AG04449 (cell line): Measurements from ENCODE around the gene GPR107.

ENCODE experiments used
- CTCF ChIA-PET: fragments of 350-600 bp; formaldehyde crosslinking; extraction: SDS; loops from one replicate; lab custom pipeline; 2021; ENCODE audit warnings: antibody characterized with exemption; lab: Yijun Ruan, JAX
- POLR2A ChIA-PET: fragments of 400-600, 350-600 bp; formaldehyde crosslinking; extraction: SDS; loops from one replicate; lab custom pipeline; 2020; ENCODE audit warnings: antibody characterized with exemption, inconsistent platforms; lab: Yijun Ruan, JAX
- DNase-seq: peaks from one replicate; pipeline ENCODE4 v3.0.0-alpha.2; 2010; ENCODE audit warnings: low read depth, low spot score
- H3K4me3 ChIP-seq: 2 replicates; pipeline ENCODE4 v1.5.1; 2011; ENCODE audit warnings: low read depth, mild to moderate bottlenecking, control low read depth, low read length
- TF ChIP-seq, protein P1 (sequence below): IDR thresholded peaks from one replicate; pipeline ENCODE4 v1.5.1; 2011; ENCODE audit warnings: mild to moderate bottlenecking, moderate library complexity, low read length, control low read depth, inconsistent platforms; ENCODE audit not compliant: insufficient read depth; ENCODE audit errors: missing control alignments

The GPR107 gene

DNA sequence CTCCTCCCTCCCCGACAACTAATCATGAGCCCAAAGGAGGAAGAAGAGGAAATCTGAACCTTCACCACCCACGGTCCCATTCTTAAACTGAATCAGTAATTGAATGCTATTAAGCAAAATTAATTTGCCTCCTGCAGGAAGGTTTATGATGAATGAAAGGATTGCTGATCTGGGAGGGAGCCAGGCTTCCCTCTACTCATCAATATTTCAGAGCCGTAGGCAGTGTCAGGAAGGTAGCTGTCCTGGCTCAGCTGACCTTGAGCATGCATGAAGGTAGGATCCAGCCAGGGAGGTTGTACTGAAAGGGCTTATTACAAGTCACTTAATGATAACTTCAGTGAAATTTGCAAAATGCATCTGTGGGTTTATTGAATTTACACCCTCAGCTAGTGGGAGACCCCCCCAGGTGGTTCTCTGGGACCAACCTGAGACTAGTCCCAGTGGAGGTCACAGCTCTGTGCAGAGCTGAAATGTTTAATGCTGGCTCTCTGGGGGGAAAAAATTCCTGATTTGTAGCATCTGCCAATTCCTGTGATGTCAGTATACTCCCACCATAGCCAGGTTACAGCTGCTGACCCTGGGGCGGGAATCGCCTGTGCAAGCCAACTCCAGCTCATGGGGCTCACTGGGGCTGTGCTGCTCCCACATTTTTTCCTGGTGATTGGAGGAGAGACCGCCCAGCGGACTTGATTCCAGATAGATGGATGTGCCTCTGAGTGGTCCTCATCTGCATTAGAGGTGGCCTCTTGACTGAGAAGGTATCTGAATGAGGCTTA lies 70.6 kb downstream of the GPR107 start:
- H3K4me3 ChIP-seq = no peak overlapping the region
- TF ChIP-seq, protein P1, sequence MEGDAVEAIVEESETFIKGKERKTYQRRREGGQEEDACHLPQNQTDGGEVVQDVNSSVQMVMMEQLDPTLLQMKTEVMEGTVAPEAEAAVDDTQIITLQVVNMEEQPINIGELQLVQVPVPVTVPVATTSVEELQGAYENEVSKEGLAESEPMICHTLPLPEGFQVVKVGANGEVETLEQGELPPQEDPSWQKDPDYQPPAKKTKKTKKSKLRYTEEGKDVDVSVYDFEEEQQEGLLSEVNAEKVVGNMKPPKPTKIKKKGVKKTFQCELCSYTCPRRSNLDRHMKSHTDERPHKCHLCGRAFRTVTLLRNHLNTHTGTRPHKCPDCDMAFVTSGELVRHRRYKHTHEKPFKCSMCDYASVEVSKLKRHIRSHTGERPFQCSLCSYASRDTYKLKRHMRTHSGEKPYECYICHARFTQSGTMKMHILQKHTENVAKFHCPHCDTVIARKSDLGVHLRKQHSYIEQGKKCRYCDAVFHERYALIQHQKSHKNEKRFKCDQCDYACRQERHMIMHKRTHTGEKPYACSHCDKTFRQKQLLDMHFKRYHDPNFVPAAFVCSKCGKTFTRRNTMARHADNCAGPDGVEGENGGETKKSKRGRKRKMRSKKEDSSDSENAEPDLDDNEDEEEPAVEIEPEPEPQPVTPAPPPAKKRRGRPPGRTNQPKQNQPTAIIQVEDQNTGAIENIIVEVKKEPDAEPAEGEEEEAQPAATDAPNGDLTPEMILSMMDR = no peak
- ChIA-PET CTCF (interaction anchor here (0.6 to 2.4 kb wide), 5 partner anchors 17 to 558 kb away, joined by 3 to 11 read pairs (median 3); no protein-coding TSS in a partner anchor), POLR2A (no interaction called here)
- no peak for DNase-seq

DNA sequence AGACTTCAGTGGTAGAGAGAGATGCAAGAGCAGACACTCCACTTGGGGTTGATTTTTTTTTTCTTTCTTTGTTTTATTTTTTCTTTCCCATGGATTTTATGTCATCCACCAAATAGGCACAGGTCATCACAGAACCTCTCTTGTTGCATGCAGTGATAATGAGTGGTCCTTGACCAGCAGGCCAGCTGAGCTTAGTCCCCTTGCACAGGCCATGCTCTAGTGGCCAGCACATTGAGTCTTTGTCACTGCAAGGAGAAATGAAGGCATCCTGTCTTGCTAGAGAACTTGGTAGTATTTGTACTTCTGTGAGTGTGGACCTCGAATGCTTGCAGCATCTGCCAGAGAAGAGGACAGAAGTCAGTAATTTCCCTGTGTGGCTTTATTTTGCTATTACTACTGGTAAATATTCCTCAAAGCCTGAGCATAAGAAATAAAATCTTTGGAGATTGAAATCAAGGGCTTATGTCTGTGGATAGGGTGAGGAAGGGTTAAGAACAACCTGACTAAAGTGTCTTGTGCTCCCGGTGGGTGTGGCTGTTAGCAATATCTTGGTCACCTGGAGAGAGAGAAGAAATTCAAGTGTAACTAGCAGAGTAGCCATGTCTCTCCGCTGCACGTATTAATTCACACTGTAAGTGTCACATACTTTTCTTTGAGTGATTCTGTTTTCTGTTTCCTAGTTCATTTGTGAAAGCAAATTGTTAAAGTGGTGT lies 73.2 kb downstream of the GPR107 start:
- TF ChIP-seq, protein P1 = no peak
- ChIA-PET POLR2A (no interaction called here), CTCF (interaction anchor here (0.6 to 2.4 kb wide), 2 partner anchors 24 to 110 kb away, joined by 3 to 9 read pairs; no protein-coding TSS in a partner anchor)
- no peak overlapping the region for H3K4me3 ChIP-seq
- no peak for DNase-seq

- POLR2A ChIA-PET = interaction anchor here (1.0 kb wide), 1 partner anchor 57 kb away, joined by 3 read pairs; no protein-coding TSS in a partner anchor
These were observed 74.5 kb downstream of the GPR107 start for GRCh38 chr9:130128251-130128650.

GRCh38 chr9:130128733-130129431 lies 75.2 kb downstream of the GPR107 start:
- ChIA-PET POLR2A (interaction anchor here (1.0 kb wide), 1 partner anchor 56 kb away, joined by 3 read pairs; no protein-coding TSS in a partner anchor), CTCF (interaction anchor here (1.2 to 3.0 kb wide), 4 partner anchors 10 to 115 kb away, joined by 3 to 13 read pairs (median 5); no protein-coding TSS in a partner anchor)
- TF ChIP-seq, protein P1 = no peak
- H3K4me3 ChIP-seq = no peak overlapping the region
- DNase-seq = peak; percentile 85

More at GRCh38 chr9:130128251-130128650, 74.5 kb downstream of the GPR107 start:
- CTCF ChIA-PET = interaction anchor here (1.2 to 3.0 kb wide), 4 partner anchors 9 to 115 kb away, joined by 3 to 13 read pairs (median 5); no protein-coding TSS in a partner anchor
- H3K4me3 ChIP-seq = no peak overlapping the region
- DNase-seq = no peak
- TF ChIP-seq, protein P1 = no peak

DNA sequence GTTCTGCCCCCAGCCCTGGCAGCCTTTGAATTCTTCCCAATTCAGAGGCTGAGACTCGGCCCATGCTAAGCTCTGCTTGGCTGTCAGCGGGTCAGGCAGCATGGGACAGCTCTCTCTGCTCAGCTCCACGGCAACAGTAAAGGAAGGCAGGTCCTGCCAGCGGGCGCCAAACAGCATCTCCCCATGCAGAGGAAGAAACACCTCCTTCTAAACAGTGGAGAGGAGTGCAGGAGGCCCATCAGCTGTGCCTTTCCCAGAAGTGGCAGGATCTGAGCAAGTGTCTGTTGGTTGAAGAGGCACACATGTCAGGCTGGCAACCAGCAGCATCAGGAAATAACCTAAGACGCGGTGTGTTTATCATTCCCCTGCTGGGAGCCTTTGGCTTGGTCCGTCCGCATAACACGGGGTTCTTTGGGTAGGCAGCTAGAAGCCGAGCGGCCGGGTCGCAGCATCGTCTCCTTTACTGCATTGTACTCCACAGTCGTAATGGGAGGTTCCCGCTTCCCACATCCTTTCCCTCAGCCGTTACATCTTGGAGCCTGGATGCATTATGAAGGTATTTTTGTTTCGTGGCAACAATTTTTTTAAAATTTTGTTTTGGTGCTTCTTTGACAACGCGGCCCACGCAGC lies 75.8 kb downstream of the GPR107 start:
- ChIA-PET CTCF (interaction anchor here (1.5 to 3.0 kb wide), 3 partner anchors 10 to 114 kb away, joined by 4 to 13 read pairs (median 6); no protein-coding TSS in a partner anchor), POLR2A (interaction anchor here (1.0 kb wide), 1 partner anchor 56 kb away, joined by 3 read pairs; no protein-coding TSS in a partner anchor)
- no peak for DNase-seq
- TF ChIP-seq, protein P1 = no peak
- no peak overlapping the region for H3K4me3 ChIP-seq
